HAP-1 (cell line): ENCODE measurements around the gene PSORS1C1.

Experiments used
- DNase-seq, 2 experiments: peaks; one replicate each; pipeline ENCODE4 v3.0.0-alpha.2; 2016 to 2020; ENCODE audit warnings: low spot score in 2 of 2
- H3K27me3 ChIP-seq: fragments of 250-450 bp; sonication (Bioruptor Pico); 2 replicates; pipeline ENCODE4 v1.5.1; 2020; ENCODE audit warnings: low read depth, mild to moderate bottlenecking, moderate library complexity
- H3K36me3 ChIP-seq: fragments of 250-450 bp; sonication (Bioruptor Pico); replicated peaks from 2 replicates; pipeline ENCODE4 v1.5.1; 2020; ENCODE audit warnings: mild to moderate bottlenecking
- H3K4me1 ChIP-seq: fragments of 250-450 bp; sonication (Bioruptor Pico); 2 replicates; pipeline ENCODE4 v1.5.1; 2020; ENCODE audit warnings: mild to moderate bottlenecking
- H3K4me3 ChIP-seq: fragments of 250-450 bp; sonication (Bioruptor Pico); 2 replicates; pipeline ENCODE4 v1.5.1; 2020; ENCODE audit warnings: mild to moderate bottlenecking, moderate library complexity
- H3K9me3 ChIP-seq: fragments of 250-450 bp; sonication (Bioruptor Pico); 2 replicates; pipeline ENCODE4 v1.5.1; 2020; ENCODE audit warnings: mild to moderate bottlenecking, moderate library complexity
- in situ Hi-C: fragments of 300-500 bp; cut with MboI; formaldehyde crosslinking; loops from 3 replicates; pipeline ENCODE4 v1.14.3; 2020; ENCODE audit warnings: low sequenced_read_pairs, inconsistent platforms, mixed read lengths

PSORS1C1 gene

GRCh38 chr6:31086788-31087440 is 27.7 kb upstream of the PSORS1C1 start:
- in situ Hi-C loops = loop anchor here (25.0 kb wide), 1 partner anchor 600 kb away; the partner anchor contains the start of gene HLA-E
- Histone ChIP-seq H3K9me3 (no peaks in the 10 kb centered on the region), H3K27me3 (no peaks in the 10 kb centered on the region), H3K36me3 (no peaks in the 10 kb centered on the region), H3K4me1 (peaks cover 10% of the 10 kb centered on the region), H3K4me3 (no peak overlapping the region)
- no peak for DNase-seq

GRCh38 chr6:31087494-31088089 is 27.0 kb upstream of the PSORS1C1 start:
- in situ Hi-C loops = loop anchor here (25.0 kb wide), 1 partner anchor 600 kb away; the partner anchor contains the start of gene HLA-E
- Histone ChIP-seq H3K4me3 (no peak overlapping the region), H3K36me3 (no peaks in the 10 kb centered on the region), H3K4me1 (peaks cover 13% of the 10 kb centered on the region), H3K9me3 (peaks cover 3% of the 10 kb centered on the region; the same call in 1 of the 2 replicates), H3K27me3 (no peaks in the 10 kb centered on the region)
- peak; percentile 80 to 92 for DNase-seq

GRCh38 chr6:31090275-31090972 is 24.2 kb upstream of the PSORS1C1 start:
- H3K4me3 ChIP-seq = no peak overlapping the region
- in situ Hi-C loops = loop anchor here (25.0 kb wide), 1 partner anchor 603 kb away; the partner anchor contains the start of gene HLA-E
- peaks cover 28% of the 10 kb centered on the region for H3K4me1 ChIP-seq
- peaks cover 3% of the 10 kb centered on the region; the same call in 1 of the 2 replicates for H3K9me3 ChIP-seq
- H3K27me3 ChIP-seq = no peaks in the 10 kb centered on the region
- H3K36me3 ChIP-seq = no peaks in the 10 kb centered on the region
- no peak for DNase-seq

- H3K36me3 ChIP-seq = no peaks in the 10 kb centered on the region
- H3K4me1 ChIP-seq = peaks cover 28% of the 10 kb centered on the region
- in situ Hi-C loops = loop anchor here (25.0 kb wide), 1 partner anchor 604 kb away; the partner anchor contains the start of gene HLA-E
Observed at GRCh38 chr6:31090973-31091364, 23.6 kb upstream of the PSORS1C1 start.

GRCh38 chr6:31091680-31092079 is 22.9 kb upstream of the PSORS1C1 start:
- Histone ChIP-seq H3K27me3 (no peaks in the 10 kb centered on the region), H3K9me3 (peaks cover 3% of the 10 kb centered on the region; the same call in 1 of the 2 replicates), H3K36me3 (no peaks in the 10 kb centered on the region), H3K4me3 (no peak overlapping the region), H3K4me1 (peaks cover 30% of the 10 kb centered on the region)
- in situ Hi-C loops = loop anchor here (25.0 kb wide), 1 partner anchor 604 kb away; the partner anchor contains the start of gene HLA-E
- DNase-seq = no peak

More at GRCh38 chr6:31090973-31091364, 23.6 kb upstream of the PSORS1C1 start:
- H3K4me3 ChIP-seq = no peak overlapping the region
- no peaks in the 10 kb centered on the region for H3K27me3 ChIP-seq
- DNase-seq = peak in 1 of 2 experiments; percentile 42
- H3K9me3 ChIP-seq = peaks cover 3% of the 10 kb centered on the region; the same call in 1 of the 2 replicates

GRCh38 chr6:31092238-31092637 is 22.4 kb upstream of the PSORS1C1 start:
- Histone ChIP-seq H3K4me3 (no peak overlapping the region), H3K27me3 (no peaks in the 10 kb centered on the region), H3K36me3 (no peaks in the 10 kb centered on the region), H3K9me3 (peaks cover 3% of the 10 kb centered on the region; the same call in 1 of the 2 replicates), H3K4me1 (peaks cover 29% of the 10 kb centered on the region)
- DNase-seq = no peak
- in situ Hi-C loops = loop anchor here (25.0 kb wide), 1 partner anchor 605 kb away; the partner anchor contains the start of gene HLA-E

- DNase-seq = peak; percentile 68 to 97
- Histone ChIP-seq H3K4me1 (peaks cover 28% of the 10 kb centered on the region), H3K36me3 (no peaks in the 10 kb centered on the region)
Observed at GRCh38 chr6:31092769-31093505, 21.7 kb upstream of the PSORS1C1 start.

GRCh38 chr6:31094389-31094881 is 20.2 kb upstream of the PSORS1C1 start:
- Histone ChIP-seq H3K4me1 (peaks cover 28% of the 10 kb centered on the region), H3K27me3 (no peaks in the 10 kb centered on the region), H3K4me3 (no peak overlapping the region), H3K9me3 (peaks cover 3% of the 10 kb centered on the region; the same call in 1 of the 2 replicates), H3K36me3 (no peaks in the 10 kb centered on the region)
- no peak for DNase-seq
- in situ Hi-C loops = loop anchor here (25.0 kb wide), 1 partner anchor 607 kb away; the partner anchor contains the start of gene HLA-E

More at GRCh38 chr6:31092769-31093505, 21.7 kb upstream of the PSORS1C1 start:
- Histone ChIP-seq H3K9me3 (peaks cover 3% of the 10 kb centered on the region; the same call in 1 of the 2 replicates), H3K27me3 (no peaks in the 10 kb centered on the region), H3K4me3 (no peak overlapping the region)
- in situ Hi-C loops = loop anchor here (25.0 kb wide), 1 partner anchor 606 kb away; the partner anchor contains the start of gene HLA-E

- Histone ChIP-seq H3K4me1 (peaks cover 33% of the 10 kb centered on the region), H3K9me3 (peaks cover 3% of the 10 kb centered on the region; the same call in 1 of the 2 replicates), H3K4me3 (no peak overlapping the region), H3K27me3 (no peaks in the 10 kb centered on the region), H3K36me3 (no peaks in the 10 kb centered on the region)
- in situ Hi-C loops = loop anchor here (25.0 kb wide), 1 partner anchor 609 kb away; the partner anchor contains the start of gene HLA-E
- DNase-seq = no peak
Observed at GRCh38 chr6:31096215-31096614, 18.4 kb upstream of the PSORS1C1 start.

GRCh38 chr6:31096656-31097055 is 17.9 kb upstream of the PSORS1C1 start:
- H3K4me1 ChIP-seq = peaks cover 29% of the 10 kb centered on the region
- H3K4me3 ChIP-seq = no peak overlapping the region
- peaks cover 3% of the 10 kb centered on the region; the same call in 1 of the 2 replicates for H3K9me3 ChIP-seq
- H3K36me3 ChIP-seq = no peaks in the 10 kb centered on the region
- in situ Hi-C loops = loop anchor here (25.0 kb wide), 1 partner anchor 609 kb away; the partner anchor contains the start of gene HLA-E
- no peaks in the 10 kb centered on the region for H3K27me3 ChIP-seq
- no peak for DNase-seq

GRCh38 chr6:31098449-31098938 is 16.1 kb upstream of the PSORS1C1 start:
- no peaks in the 10 kb centered on the region for H3K9me3 ChIP-seq
- no peak for DNase-seq
- no peaks in the 10 kb centered on the region for H3K36me3 ChIP-seq
- in situ Hi-C loops = loop anchor here (25.0 kb wide), 1 partner anchor 611 kb away; the partner anchor contains the start of gene HLA-E
- no peak overlapping the region for H3K4me3 ChIP-seq
- H3K27me3 ChIP-seq = no peaks in the 10 kb centered on the region
- peaks cover 17% of the 10 kb centered on the region for H3K4me1 ChIP-seq

GRCh38 chr6:31103136-31103535 is 11.5 kb upstream of the PSORS1C1 start:
- H3K9me3 ChIP-seq = no peaks in the 10 kb centered on the region
- peaks cover 6% of the 10 kb centered on the region for H3K4me1 ChIP-seq
- no peak for DNase-seq
- H3K4me3 ChIP-seq = no peak overlapping the region
- H3K27me3 ChIP-seq = no peaks in the 10 kb centered on the region
- in situ Hi-C loops = no loop called here
- H3K36me3 ChIP-seq = no peaks in the 10 kb centered on the region
